GM18511 (cell line): ENCODE measurements around the gene AGBL4.
A peak's percentile ranks its signal among the peaks of the same experiment; 100 is the strongest.

Experiments
- ATAC-seq: cut with Tn5 transposase; IDR thresholded peaks from one replicate; pipeline ENCODE4 v1.9.1; 2021; ENCODE audit warnings: mild to moderate bottlenecking, moderate library complexity; ENCODE audit not compliant: unreplicated experiment

AGBL4 gene

GRCh38 chr1:48741380-48741779 lies 1282.4 kb downstream of the AGBL4 start:
- ATAC-seq, result no peak

- ATAC-seq, result no peak
Measured at GRCh38 chr1:48740621-48741020, 1283.1 kb downstream of the AGBL4 start.

GRCh38 chr1:48739091-48739490 lies 1284.7 kb downstream of the AGBL4 start:
- ATAC-seq, result no peak

GRCh38 chr1:48738356-48738755 lies 1285.4 kb downstream of the AGBL4 start:
- no peak for ATAC-seq

- no peak for ATAC-seq
Measured at GRCh38 chr1:48735796-48736195, 1288.0 kb downstream of the AGBL4 start.

- peak; percentile 81 for ATAC-seq
Measured at GRCh38 chr1:48730164-48730910, 1293.4 kb downstream of the AGBL4 start.

- ATAC-seq, result no peak
Measured at GRCh38 chr1:48728584-48728983, 1295.2 kb downstream of the AGBL4 start.

- no peak for ATAC-seq
Measured at GRCh38 chr1:48726557-48727215, 1297.1 kb downstream of the AGBL4 start.

GRCh38 chr1:48726139-48726538 lies 1297.6 kb downstream of the AGBL4 start:
- no peak for ATAC-seq

- no peak for ATAC-seq
Measured at GRCh38 chr1:48725341-48726046, 1298.3 kb downstream of the AGBL4 start.

- ATAC-seq, result no peak
Measured at GRCh38 chr1:48720929-48721328, 1302.8 kb downstream of the AGBL4 start.

GRCh38 chr1:48718705-48719104 lies 1305.0 kb downstream of the AGBL4 start:
- ATAC-seq, result no peak

GRCh38 chr1:48718116-48718630 lies 1305.6 kb downstream of the AGBL4 start:
- ATAC-seq, result no peak

GRCh38 chr1:48717082-48717481 lies 1306.7 kb downstream of the AGBL4 start:
- no peak for ATAC-seq

GRCh38 chr1:48715921-48716320 lies 1307.8 kb downstream of the AGBL4 start:
- ATAC-seq, result no peak

- ATAC-seq, result no peak
Measured at GRCh38 chr1:48710915-48711314, 1312.8 kb downstream of the AGBL4 start.

- no peak for ATAC-seq
Measured at GRCh38 chr1:48710318-48710717, 1313.4 kb downstream of the AGBL4 start.

- ATAC-seq, result no peak
Measured at GRCh38 chr1:48704736-48705135, 1319.0 kb downstream of the AGBL4 start.

GRCh38 chr1:48701445-48701844 lies 1322.3 kb downstream of the AGBL4 start:
- peak; percentile 41 for ATAC-seq

- peak; percentile 70 for ATAC-seq
Measured at GRCh38 chr1:48697066-48697707, 1326.6 kb downstream of the AGBL4 start.

GRCh38 chr1:48695161-48695560 lies 1328.6 kb downstream of the AGBL4 start:
- no peak for ATAC-seq
